Esophagus squamous epithelium (tissue), 5 donors: ENCODE data around the gene UMAD1. TPM values are rescaled to one million over a fixed set of nuclear protein-coding genes. Genes with fewer than 3 reads are reported as not detected.

Experiments used
- DNase-seq: peaks from one replicate; lab custom pipeline; 2025; lab: John Stamatoyannopoulos, UW
- H3K27ac ChIP-seq, 4 donors: fragments of 200-600 bp; sonication (generic); one replicate each; pipeline ENCODE4 v1.5.1; 2016 to 2019; ENCODE audit warnings: mild to moderate bottlenecking in 1 of 4
- H3K27me3 ChIP-seq, 4 donors: fragments of 200-600 bp; sonication (generic); 1 replicate in 3 of 4; 2 replicates in 1 of 4; pipeline versions ENCODE4 v1.5.1 to v1.6.0; 2017 to 2021; ENCODE audit warnings: antibody characterized with exemption in 1 of 4
- H3K36me3 ChIP-seq, 3 donors: fragments of 200-600 bp; sonication (generic); one replicate each; pipeline ENCODE4 v1.5.1; 2016 to 2019
- H3K4me1 ChIP-seq, 3 donors: fragments of 200-600 bp; sonication (generic); one replicate each; pipeline ENCODE4 v1.5.1; 2017 to 2019
- H3K4me3 ChIP-seq, 4 donors: fragments of 200-600 bp; sonication (generic); 1 replicate in 3 of 4; 2 replicates in 1 of 4; pipeline ENCODE4 v1.5.1; 2016 to 2019; ENCODE audit warnings: mild to moderate bottlenecking in 2 of 4, moderate library complexity in 1 of 4
- H3K9me3 ChIP-seq, 3 donors: fragments of 200-600 bp; sonication (generic); one replicate each; pipeline ENCODE4 v1.5.1; 2016 to 2019
- POLR2A ChIP-seq, 4 donors: fragments of 450-650 bp; IDR thresholded peaks; one replicate each; pipeline ENCODE4 v1.6.1; 2017; ENCODE audit warnings: antibody characterized with exemption in 4 of 4, mild to moderate bottlenecking in 4 of 4, moderate library complexity in 3 of 4
- WGBS, 2 donors: methylation state at CpG; one replicate each; pipeline ENCODE4 v1.1.5; 2018; 5-methylcytosine and 5-hydroxymethylcytosine counted together
- intact Hi-C: fragments of 100-400 bp; cut with DNase I; formaldehyde crosslinking; loops from one replicate; pipeline ENCODE4 v1.15.0; 2022
- total RNA-seq, 4 donors: library from RNA; depleted of rRNA; stranded (reverse); fragments of >200 nt; gene quantifications; one replicate each; pipeline ENCODE4 v1.1.0, GENCODE V29; 2016
- TF ChIP-seq, protein P1 (sequence below), 6 experiments: fragments of 450-650 bp in 4 of 6; fragments of 200-600 bp in 2 of 6; sonication (generic) in 2 of 6; IDR thresholded peaks; one replicate each; pipeline ENCODE4 v1.5.1; 2016 to 2019; ENCODE audit warnings: antibody characterized with exemption in 6 of 6, mild to moderate bottlenecking in 4 of 6, moderate library complexity in 4 of 6
- donor health status: DM: yes; HTN: yes; CAD: no.

The UMAD1 gene
- total RNA-seq, 4 donors from 2014 or later = 2.5 to 7.6 (median 6.3) TPM

DNA sequence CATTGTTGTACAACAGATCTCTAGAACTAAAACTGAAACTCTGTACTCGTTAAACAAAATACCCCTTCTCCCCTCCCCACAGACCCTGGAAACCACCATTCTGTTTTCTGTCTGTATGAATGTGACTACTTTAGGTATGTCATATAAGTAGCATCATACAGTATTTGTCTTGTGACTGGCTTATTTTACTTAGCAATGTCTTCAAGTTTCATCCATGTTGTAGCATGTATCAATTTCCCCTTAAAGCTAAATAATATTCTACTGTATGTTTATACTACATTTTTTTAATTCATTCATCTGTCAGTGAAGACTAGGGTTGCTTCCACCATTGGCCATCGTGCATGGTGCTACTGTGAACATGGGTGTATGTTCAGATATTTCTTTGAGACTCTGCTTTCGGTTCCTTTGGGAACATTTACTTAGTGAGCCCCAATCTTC lies 149.0 kb downstream of the UMAD1 start:
- DNase-seq = no peak
- no peak overlapping the region for H3K4me3 ChIP-seq
- no peaks in the 10 kb centered on the region for H3K27me3 ChIP-seq
- no peaks in the 10 kb centered on the region for H3K9me3 ChIP-seq
- 83 to 94% methylated on average over 3 of the region's 3 CpGs for WGBS, 2 donors
- H3K4me1 ChIP-seq = no peaks in the 10 kb centered on the region
- intact Hi-C loops = no loop called here
- no peak for TF ChIP-seq POLR2A (IDR thresholded peaks at IDR 0.05)
- H3K36me3 ChIP-seq = no peaks in the 10 kb centered on the region
- H3K27ac ChIP-seq = no peak overlapping the region

DNA sequence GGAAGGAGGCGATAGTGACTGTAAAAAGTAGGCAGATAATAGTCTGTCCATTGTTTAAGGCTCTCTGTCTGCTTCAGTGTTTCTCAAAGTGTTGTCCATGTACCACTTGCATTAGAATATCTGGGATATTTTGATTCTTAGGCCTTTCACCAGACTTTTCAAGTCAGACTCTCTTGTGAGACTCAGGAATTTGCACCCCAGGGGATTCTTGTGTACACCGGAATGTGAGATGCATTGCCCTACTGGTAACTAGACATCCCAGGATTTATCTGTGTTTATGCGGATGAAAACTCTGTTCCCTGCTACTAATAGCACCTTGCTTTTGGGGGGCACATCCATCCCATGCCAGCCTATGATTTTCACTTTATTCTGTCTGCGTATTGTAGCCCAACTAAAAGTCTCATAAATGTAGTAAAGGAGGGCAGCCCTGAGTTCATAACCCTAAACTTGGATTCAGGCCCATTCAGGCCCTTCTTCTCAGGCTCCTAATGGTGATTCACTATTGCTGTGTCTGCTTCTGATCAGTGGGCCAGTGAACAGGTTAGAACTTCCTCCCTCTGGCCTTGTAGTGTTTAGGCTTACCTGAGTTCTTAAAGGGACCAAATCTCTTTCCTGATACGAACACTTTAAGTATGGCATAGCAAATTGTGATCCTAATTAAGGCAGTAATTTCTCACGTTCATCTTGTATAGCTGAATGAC lies 149.6 kb downstream of the UMAD1 start:
- WGBS, 2 donors = 87 to 93% methylated on average over 6 of the region's 6 CpGs
- no peak for DNase-seq

DNA sequence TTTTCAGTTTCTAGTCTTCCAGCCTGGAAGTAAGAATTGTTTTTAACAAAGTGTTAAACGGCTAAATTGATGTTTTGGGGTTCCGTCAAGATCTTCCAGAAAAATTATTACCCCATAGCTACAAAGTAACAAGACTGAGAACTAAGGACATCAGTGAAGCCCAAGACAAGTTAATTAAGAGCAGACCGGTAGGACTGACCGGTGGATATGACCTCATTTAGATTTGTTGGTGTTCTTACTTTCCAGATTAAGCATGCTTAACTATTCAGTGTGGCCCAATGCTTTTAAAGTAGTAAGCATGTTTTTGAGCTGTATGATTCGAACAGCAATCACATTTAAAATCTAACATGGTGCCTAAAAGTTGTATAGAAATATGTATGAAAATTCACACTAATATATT lies 151.0 kb downstream of the UMAD1 start:
- 80 to 82% methylated on average over 5 of the region's 5 CpGs for WGBS, 2 donors
- Histone ChIP-seq H3K4me3 (no peak overlapping the region), H3K9me3 (no peaks in the 10 kb centered on the region), H3K4me1 (no peaks in the 10 kb centered on the region), H3K27me3 (no peaks in the 10 kb centered on the region), H3K36me3 (no peaks in the 10 kb centered on the region), H3K27ac (no peak overlapping the region)
- DNase-seq = no peak
- no peak for TF ChIP-seq POLR2A (IDR thresholded peaks at IDR 0.05)
- TF ChIP-seq, protein P1, sequence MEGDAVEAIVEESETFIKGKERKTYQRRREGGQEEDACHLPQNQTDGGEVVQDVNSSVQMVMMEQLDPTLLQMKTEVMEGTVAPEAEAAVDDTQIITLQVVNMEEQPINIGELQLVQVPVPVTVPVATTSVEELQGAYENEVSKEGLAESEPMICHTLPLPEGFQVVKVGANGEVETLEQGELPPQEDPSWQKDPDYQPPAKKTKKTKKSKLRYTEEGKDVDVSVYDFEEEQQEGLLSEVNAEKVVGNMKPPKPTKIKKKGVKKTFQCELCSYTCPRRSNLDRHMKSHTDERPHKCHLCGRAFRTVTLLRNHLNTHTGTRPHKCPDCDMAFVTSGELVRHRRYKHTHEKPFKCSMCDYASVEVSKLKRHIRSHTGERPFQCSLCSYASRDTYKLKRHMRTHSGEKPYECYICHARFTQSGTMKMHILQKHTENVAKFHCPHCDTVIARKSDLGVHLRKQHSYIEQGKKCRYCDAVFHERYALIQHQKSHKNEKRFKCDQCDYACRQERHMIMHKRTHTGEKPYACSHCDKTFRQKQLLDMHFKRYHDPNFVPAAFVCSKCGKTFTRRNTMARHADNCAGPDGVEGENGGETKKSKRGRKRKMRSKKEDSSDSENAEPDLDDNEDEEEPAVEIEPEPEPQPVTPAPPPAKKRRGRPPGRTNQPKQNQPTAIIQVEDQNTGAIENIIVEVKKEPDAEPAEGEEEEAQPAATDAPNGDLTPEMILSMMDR (IDR thresholded peaks at IDR 0.05) = no peak
- intact Hi-C loops = no loop called here

More for the DNA sequence above, 149.6 kb downstream of the UMAD1 start:
- intact Hi-C loops = no loop called here
- TF ChIP-seq, protein P1 (IDR thresholded peaks at IDR 0.05) = no peak
- TF ChIP-seq POLR2A (IDR thresholded peaks at IDR 0.05) = no peak
- Histone ChIP-seq H3K9me3 (no peaks in the 10 kb centered on the region), H3K27me3 (no peaks in the 10 kb centered on the region), H3K27ac (no peak overlapping the region), H3K36me3 (no peaks in the 10 kb centered on the region), H3K4me3 (no peak overlapping the region), H3K4me1 (no peaks in the 10 kb centered on the region)

- Histone ChIP-seq H3K4me3 (no peak overlapping the region), H3K9me3 (no peaks in the 10 kb centered on the region), H3K4me1 (no peaks in the 10 kb centered on the region), H3K27me3 (no peaks in the 10 kb centered on the region), H3K27ac (no peak overlapping the region), H3K36me3 (peaks cover 0 to 2% (median 0%) of the 10 kb centered on the region in 3 donors)
- intact Hi-C loops = no loop called here
- DNase-seq = no peak
- WGBS, 2 donors = 69 to 79% methylated on average over 1 of the region's 1 CpG
- TF ChIP-seq, protein P1 (IDR thresholded peaks at IDR 0.05) = no peak
- TF ChIP-seq POLR2A (IDR thresholded peaks at IDR 0.05) = no peak
These were observed 151.5 kb downstream of the UMAD1 start for GRCh38 chr7:7792056-7792455.

- H3K4me3 ChIP-seq = no peak overlapping the region
- H3K4me1 ChIP-seq = no peaks in the 10 kb centered on the region
- no peak overlapping the region for H3K27ac ChIP-seq
- no peaks in the 10 kb centered on the region for H3K9me3 ChIP-seq
- DNase-seq = no peak
- H3K36me3 ChIP-seq = peaks cover 0 to 5% (median 0%) of the 10 kb centered on the region in 3 donors
- intact Hi-C loops = no loop called here
- WGBS, 2 donors = 65 to 76% methylated on average over 2 of the region's 2 CpGs
- TF ChIP-seq, protein P1 (IDR thresholded peaks at IDR 0.05) = no peak
- TF ChIP-seq POLR2A (IDR thresholded peaks at IDR 0.05) = no peak
- H3K27me3 ChIP-seq = no peaks in the 10 kb centered on the region
These were observed 152.7 kb downstream of the UMAD1 start for GRCh38 chr7:7793249-7793648.
